RPMI7951 (cell line): Measurements from ENCODE around the gene HAS3. TPM values are rescaled to one million over a fixed set of nuclear protein-coding genes. Genes with fewer than 3 reads are reported as not detected.
A peak's percentile ranks its signal among the peaks of the same experiment; 100 is the strongest.
"Not testable (repeated sequence)": the region's sequence is repeated elsewhere in the genome, so short reads cannot be mapped to it uniquely, and the experiment has no call there.

ENCODE experiments used
- DNase-seq: peaks from one replicate; pipeline ENCODE4 v3.0.0-alpha.2; 2012; ENCODE audit warnings: low read depth
- total RNA-seq: library from RNA; depleted of rRNA; stranded (reverse); fragments of >200 nt; shearing (Covaris generic); gene quantifications from 2 replicates; pipeline ENCODE4 v1.2.3, GENCODE V29; 2014; rRNA removed

HAS3 gene, protein sequence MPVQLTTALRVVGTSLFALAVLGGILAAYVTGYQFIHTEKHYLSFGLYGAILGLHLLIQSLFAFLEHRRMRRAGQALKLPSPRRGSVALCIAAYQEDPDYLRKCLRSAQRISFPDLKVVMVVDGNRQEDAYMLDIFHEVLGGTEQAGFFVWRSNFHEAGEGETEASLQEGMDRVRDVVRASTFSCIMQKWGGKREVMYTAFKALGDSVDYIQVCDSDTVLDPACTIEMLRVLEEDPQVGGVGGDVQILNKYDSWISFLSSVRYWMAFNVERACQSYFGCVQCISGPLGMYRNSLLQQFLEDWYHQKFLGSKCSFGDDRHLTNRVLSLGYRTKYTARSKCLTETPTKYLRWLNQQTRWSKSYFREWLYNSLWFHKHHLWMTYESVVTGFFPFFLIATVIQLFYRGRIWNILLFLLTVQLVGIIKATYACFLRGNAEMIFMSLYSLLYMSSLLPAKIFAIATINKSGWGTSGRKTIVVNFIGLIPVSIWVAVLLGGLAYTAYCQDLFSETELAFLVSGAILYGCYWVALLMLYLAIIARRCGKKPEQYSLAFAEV
- 0.72 TPM in 1 of 2 replicates, not detected in the other for total RNA-seq

DNA sequence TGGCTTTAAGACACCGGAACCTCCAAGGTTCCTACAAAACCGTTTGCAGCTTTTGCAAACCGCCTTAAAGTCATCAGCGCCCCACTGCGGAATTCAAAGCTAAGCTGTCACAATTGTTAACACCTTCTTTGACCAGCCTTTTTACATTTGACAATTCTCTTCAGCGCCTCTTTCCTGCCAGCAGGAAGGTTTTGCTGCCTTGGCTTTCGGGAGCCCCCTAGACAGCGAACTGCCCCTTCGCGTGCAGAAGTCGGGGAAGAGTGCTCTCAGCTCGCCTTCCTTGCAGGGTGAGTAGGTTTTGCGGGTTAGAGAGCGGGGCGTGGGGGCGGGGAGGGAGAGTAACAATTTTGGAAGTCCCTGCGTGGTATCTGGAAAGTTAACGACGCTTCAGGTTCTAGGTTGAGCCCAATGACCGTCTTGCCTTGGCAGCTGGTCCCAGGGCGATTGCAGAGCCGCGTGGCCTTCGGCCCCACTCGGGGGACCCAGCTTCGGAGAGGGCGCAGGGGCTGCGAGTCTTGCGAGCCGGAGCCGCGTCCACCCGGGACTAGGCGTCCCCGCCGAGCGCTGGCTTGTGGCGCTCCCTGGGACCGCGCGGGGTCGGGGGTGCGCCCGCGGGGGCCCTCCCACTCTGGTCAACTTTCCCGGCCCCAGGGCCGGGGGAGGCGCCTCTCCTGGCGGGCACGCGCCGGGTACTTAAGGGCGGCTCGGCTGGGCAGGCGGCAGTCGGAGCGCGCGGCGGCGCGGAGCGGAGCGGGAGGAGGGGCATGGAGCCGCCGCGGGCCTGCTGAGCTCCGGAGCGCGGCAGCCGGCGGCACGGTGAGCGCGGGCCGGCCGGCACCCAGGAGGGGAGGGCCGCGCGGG lies at the start of gene HAS3:
Gene HAS3, plus strand, starts transcription at position 153 of the 861 bp plus-strand sequence. CDS start 3,743 bp downstream, outside the sequence.
- DNase-seq = peak; percentile 62

DNA sequence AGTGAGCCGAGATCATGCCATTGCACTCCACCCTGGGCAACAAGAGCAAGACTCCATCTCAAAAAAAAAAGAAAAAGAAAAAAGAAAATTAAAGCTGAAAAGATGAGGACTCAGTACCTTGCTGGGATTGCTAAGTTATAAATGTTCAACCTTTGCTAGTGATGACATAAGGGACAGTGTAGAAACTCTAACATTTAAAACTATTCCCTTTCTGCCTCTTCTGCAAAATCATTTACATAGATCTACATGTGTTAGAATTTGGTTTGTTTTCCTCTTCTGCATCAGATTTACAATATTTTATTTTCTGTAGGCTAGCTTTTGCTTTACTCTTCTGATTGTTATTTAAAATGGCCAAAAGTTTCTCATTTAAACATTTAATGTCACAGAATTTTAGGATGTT lies 49.5 kb upstream of the HAS3 start:
- DNase-seq = no peak

DNA sequence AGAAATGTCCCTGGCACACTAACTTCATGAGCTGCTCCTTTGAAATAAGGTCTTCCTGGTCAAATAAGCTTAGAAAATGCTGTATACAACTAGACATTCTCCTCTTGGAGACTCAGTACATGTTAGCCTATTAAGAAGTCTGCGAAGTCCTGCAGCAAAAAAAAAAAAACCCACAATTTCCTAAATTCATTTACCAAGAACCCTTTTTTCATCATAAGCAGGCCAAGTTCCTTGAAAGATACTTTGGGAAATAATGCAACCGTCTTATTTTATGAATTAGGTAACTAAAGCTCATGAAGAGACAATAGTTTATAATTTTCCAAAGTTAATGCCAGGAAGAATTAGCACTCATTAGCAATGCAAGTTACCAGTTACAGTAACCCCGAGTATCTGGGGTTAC lies 49.0 kb upstream of the HAS3 start:
- DNase-seq = no peak

DNA sequence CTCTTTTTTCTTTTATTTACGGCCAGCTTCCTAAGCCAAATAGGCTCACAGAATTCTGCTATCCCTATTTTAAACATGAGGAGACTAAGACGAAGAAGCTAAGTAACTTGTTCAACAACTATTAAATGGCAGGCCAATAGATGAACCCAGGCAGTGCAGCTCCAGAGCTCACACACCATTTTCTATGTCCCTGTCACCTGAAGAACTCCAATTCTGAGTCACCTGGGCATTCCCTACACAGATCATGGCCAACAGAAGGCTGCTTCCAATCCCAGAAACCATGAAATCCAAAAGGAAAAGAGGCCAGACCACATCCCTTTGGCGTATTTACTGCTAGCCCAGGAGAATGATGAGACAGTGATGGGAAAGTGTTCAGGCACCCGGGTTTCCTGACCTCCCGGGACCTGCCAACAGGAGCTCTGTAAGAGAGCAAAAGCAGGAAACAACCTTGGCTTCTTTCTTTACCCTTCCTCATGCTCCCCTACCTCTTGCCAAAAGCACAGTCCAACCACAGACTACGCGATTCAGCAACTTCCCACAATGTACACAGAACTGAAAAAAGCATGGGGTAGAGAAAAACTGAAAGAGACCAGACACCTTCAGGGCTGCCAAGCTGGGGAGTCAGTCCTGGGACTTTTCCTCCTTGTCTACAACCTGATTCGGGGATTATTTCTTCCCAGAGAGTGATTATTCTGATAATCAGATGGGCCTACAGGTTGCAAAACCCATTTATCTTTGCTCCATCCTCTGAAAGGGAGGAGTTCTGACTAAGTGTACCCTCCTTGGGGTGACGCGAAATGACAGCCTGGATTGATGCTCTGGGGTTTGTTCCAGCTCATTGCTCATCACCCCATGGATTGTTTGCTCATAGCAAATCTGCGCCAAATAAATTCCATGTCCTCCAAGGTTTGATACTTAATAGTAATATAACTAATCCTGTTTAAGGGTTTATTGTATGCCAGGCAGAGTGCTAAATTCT lies 47.8 kb upstream of the HAS3 start:
- DNase-seq = peak; percentile 77

DNA sequence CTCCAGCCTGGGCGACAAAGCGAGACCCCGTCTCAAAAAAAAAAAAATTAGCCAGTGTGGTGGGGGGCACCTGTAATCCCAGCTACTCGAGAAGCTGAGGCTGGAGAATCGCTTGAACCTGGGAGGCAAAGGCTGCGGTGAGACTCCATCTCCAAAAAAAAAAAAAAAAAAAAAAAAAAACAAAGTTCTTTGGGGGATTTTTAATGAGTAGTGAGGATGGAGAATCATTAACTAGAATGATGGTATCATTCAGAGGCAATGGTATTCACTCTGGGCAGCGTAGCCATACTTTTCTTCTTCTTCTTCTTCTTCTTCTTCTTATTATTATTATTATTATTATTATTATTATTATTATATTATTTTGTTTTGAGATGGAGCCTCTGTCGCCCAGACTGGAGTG lies 42.0 kb upstream of the HAS3 start:
- DNase-seq = not testable (repeated sequence)

DNA sequence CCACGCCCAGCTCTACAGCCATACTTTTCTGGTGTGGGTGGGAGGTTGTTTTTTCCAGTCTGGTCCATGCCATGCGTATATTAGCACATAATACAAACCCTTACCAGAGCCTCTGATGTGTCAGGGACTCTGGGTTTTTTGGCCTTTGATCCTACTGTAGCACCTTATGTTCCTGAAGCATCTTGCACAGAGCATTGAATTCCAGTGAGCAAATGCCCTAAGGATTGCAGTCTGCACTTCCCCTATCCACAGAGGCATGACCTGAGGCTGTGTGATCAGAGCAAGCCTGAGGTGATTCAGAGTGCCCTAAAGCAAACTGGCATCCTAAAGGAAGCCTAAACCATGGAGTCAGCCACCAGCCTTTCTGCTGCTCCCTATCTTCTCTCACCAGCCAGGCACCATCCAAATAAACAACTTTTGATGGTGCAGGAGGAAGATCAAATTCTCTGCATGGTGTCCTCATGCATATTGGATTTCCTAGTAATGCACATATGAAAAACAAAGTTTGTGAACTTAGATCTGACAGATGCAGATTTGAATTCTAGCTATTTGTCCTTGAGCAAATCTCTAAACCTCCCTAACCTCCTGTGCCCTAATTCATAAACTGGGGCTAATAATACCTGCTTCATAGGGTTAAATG lies 41.2 kb upstream of the HAS3 start:
- peak; percentile 76 for DNase-seq

DNA sequence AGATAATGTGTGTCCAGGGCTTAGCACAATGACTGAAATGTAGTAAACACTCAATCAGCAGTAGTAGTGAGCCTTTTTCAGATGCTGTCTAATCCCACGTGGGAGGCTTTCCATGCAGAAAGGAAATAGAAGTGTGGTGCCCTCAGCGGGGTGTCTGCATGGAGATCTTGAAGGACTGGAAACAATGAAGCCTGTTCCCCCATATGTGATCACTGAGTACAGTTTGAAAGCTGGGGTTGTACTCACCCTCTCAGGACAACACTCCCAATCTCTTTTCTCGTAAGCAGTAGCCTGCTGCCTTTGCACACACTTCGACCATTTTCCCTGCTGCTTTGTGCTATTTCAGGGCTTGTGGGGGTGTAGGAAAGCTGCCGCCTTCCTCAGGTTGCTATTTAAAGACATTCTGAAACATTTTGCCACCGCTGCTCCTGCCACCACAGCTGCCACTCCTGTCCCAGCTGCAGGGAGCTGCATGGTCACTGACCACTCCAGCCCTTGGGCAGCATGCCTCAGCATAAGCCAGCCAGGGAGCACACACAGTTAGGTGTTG lies 40.6 kb upstream of the HAS3 start:
- peak; percentile 58 for DNase-seq

DNA sequence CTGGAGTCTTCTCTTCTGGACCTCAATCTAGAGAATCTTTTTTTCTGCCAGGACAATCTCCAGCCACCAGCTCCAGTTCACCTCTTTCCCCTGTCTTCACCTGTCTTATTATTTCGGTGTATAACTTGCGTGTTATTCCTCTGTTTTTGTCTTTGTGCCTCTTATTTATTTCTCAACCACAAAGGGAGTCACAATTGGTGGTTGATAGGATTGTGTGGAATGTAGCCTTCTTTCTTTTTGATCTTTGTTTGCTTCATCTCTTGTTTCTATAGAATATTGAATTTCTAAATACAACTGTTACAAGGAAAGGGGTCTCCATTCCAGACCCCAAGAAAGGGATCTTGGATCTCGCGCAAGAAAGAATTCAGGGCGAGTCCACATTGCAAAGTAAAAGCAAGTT lies 35.9 kb upstream of the HAS3 start:
- no peak for DNase-seq

DNA sequence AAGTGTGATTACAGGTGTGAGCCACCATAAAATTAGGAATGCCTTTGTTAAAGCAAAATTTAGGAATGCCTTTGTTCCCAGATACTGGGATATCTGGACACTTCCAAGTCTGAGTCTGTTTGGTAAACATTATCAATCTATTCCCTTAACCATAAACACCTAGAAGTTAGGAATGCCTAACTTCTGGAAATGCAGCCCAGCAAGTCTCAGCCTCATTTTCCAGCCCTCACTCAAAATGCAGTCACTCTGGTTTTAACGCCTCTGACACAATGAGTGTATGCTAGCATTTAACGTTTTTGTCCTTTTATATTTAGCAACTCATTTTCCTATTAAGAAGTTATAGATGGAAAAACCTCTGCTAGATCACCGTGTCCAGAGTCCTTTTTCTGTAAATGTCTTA lies 34.4 kb upstream of the HAS3 start:
- no peak for DNase-seq

DNA sequence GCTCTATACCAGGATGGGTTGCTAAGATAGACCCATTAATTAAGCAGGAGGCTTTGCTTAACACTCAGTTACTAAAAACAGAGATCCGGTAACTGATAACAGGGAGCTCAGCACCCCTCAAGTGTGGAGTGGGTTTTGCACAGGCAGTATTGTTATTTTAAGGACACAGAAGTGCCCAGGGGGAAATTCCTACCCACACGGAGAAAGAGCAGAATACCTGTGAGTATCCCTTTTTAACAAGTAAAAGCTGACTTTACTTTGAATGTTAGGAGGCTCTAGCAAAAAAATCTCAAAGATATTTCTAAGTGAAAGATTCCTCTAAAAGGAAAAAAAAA lies 32.8 kb upstream of the HAS3 start:
- no peak for DNase-seq

DNA sequence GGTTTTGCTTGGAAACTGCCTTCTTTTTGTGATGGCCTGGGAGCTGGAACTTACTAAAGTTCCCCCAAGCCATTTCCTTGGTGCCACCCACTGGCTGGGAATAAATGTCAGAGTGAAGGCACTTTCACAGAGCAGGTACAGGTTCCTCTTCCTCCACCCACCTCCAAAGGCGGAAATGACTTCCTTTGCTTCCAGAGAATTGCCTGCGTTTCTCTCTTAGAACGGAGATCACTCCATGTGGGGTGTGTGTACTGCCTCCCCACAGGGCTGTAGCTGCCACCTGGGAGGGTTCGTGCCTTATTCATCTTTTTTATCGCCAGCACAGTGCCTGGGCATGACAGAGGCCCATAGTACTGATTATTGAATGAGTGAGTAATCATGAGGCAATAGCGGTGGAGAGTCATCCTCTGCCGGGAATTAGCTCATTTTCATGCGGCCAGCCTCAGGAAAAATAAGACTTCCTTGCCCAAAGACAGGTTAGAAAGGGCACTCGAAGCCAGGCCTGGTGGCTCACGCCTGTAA lies 32.2 kb upstream of the HAS3 start:
- DNase-seq = peak; percentile 91

DNA sequence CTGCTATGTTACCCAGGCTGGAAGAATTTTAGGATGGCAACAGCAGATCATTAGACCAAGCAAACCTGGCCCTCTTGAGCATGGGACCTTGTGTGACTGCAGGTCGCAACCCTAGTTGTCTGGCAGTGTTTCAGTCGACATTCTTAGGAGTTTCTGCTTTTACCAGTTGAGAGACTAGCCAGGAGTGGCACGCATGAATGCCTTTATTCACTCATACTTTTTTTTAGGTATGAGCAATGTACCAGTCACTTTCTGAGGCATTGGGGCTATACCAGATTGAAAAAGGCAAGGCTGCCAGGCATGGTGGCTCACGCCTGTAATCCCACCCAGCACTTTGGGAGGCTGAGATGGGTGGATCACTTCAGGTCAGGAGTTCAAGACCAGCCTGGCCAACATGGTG lies 28.2 kb upstream of the HAS3 start:
- peak; percentile 87 for DNase-seq

DNA sequence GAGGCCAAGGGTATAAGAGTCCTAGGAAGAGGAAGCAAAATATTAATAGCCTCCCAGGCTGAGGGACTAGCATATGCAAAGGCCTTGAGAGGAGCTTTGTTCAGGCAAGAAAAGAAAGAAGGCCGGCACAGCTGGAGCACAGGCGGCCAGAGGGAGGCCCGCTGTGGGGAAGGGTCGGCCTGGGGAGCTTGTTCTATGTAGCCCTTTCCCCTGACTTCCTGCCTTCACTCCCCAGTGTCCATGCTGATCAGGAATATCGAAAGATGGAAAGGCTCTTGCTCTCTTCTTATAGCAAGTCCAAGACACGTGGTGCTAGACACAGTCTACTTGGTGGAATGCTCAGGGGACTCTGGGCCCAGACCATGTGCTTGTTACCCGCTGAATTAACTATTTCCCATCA lies 27.4 kb upstream of the HAS3 start:
- DNase-seq = no peak

DNA sequence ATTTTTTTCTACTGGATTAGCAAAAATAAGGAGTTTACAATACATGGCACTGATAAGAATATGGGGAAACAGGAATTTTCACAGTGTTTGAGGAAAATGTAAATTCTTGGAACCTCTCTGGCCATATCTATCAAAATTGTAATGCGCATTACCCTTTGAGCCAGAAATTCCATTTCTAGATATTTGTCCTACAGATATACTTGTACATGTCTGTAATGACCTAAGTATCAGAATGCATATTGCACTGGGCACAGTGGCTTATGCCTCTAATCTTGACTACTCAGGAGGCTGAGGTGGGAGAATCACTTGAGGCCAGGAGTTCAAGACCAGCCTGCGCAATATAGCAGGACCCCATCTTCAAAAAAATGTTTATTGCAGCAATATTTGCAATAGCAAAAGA lies 25.8 kb upstream of the HAS3 start:
- DNase-seq = no peak

DNA sequence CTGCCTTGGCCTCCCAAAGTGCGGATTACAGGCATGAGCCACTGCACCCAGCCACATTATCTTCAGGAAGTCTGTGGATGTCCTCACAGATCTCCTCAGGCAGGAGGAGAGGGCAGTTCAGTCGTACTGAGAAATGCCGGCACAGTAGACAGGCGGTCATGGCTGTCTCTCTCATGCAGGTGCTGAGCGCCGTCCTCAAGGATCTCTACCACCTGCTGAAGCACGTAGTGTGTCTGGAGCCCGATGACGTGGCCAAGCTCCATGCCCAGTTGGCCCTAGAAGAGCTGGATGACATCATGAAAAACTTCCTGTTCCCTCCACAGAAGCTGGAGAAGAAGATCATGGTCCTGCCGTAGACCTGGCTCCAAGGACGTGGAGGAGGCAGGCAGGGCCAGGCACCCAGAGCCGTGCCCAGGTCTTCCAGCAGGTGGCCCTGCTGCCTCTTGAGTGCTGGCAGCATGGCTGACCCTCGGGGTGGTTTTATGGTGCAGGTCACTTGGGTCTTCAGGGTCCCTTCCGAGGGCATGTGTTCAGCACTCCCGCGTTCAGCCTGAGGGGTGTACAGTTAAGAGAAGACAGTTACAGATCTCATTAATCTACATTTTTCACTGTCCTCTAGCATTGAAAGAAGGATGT lies 22.0 kb upstream of the HAS3 start:
- no peak for DNase-seq

DNA sequence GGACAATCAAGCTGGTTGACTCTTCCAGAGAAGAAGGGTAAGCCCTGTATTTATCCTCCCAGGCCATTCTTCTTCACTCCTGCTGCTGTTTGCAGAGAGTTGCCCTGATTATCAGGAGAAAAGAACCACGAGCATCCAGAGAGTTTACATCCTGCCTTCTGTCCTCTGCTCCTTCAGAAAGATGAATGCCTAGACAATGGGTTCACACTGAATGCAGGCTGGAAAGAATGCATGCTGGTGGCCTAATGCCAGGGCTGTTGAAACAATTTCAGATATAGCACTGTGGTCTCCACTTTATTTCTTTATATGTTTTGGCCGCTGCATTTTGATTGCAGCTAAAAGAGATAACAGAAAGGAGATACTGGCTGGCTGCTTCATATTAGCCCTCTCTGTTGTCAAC lies 21.2 kb upstream of the HAS3 start:
- DNase-seq = no peak

DNA sequence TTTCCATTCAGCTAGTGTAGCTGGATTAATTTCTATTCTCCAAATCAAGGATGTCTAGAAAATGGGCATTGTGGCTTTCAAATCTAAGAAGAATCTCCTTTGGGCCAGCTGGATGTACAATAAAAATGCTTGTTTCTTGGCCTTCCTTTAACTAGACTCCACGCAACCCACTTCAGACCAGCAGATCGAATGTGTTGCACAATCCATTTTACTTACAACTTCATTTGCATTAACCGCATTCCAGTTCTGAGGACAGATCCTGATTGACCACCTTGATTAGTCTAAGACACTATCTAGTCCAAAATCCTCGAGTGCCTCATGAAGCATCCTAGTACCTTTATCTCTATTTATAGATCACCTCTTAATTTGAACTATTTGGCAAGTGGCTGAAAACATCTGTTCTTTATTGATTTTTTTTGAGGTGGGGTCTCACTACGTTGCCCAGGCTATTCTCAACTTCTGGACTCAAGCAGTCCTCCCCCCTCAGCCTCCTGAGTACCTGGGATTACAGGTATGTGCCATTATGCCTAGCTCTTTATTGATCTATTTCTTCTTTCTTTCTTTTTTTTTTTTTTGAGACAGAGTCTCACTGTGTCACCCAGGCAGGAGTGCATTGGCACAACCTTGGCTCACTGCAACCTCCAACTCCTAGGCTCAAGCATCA lies 20.3 kb upstream of the HAS3 start:
- DNase-seq = no peak

DNA sequence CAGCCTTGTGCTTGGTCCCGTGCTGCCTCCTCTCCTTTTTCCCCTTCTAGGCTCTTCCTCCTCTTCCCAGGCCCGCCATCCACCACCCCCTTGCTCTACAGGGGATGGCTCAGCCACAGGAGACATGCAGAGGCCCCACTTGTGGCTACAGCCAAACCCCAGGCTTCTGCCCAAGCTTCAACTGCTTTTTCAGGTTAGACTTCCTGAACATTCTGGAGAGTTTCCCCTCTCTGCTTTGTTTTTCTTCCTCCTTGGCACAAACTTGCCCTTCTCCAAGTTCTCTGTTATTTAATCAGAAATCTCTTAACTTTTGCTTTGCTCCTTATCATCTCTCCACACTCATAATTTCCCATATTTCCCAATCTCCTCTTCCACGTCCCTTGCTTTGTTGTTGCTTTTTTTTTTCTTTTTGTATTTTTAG lies 18.3 kb upstream of the HAS3 start:
- no peak for DNase-seq

DNA sequence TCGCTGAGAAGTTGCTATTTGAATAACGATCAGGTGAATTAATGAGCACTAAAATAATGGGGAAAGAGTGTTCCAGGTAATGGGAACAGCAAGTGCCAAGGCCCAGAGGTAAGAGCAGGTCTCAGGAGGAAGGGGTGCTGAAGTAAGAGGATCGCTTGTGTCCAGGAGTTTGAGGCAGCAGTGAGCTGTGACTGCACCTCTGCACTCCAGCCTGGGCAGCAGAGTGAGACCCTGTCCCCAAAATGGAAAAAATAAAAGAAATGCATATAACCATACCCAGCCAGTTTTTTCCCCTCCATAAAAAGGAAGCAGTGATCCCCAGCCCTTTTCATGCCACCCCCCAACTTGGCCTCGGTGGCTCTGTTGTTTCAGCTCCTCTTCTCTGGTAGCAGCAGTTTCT lies 16.8 kb upstream of the HAS3 start:
- DNase-seq = no peak
